GM12801 (cell line): Measurements from ENCODE around the gene ZNF277.

ENCODE experiments used
- CTCF ChIP-seq: IDR thresholded peaks from one replicate; pipeline ENCODE4 v1.5.1; 2011; ENCODE audit warnings: control low read depth; ENCODE audit not compliant: insufficient read length; ENCODE audit errors: extremely low read depth

Gene ZNF277

GRCh38 chr7:112238852-112239610 lies 32.5 kb downstream of the ZNF277 start:
- TF ChIP-seq CTCF = no peak

GRCh38 chr7:112248598-112248997 lies 42.1 kb downstream of the ZNF277 start:
- TF ChIP-seq CTCF = no peak

GRCh38 chr7:112252141-112252540 lies 45.6 kb downstream of the ZNF277 start:
- no peak for TF ChIP-seq CTCF

- no peak for TF ChIP-seq CTCF
Observed at GRCh38 chr7:112252691-112253090, 46.2 kb downstream of the ZNF277 start.

- no peak for TF ChIP-seq CTCF
Observed at GRCh38 chr7:112254156-112254555, 47.7 kb downstream of the ZNF277 start.

GRCh38 chr7:112254709-112255387 lies 48.4 kb downstream of the ZNF277 start:
- TF ChIP-seq CTCF = no peak

- TF ChIP-seq CTCF = no peak
Observed at GRCh38 chr7:112255388-112255720, 48.9 kb downstream of the ZNF277 start.
